Parathyroid adenoma (tissue), 2 donors: ENCODE results near the gene CCBE1.

Source experiments
- H2AFZ ChIP-seq: fragments of 300-600 bp; sonication (generic); one replicate; pipeline ENCODE4 v1.7.0; 2017; ENCODE audit warnings: antibody characterized with exemption, mild to moderate bottlenecking
- H3K27ac ChIP-seq: fragments of 300-600 bp; sonication (generic); one replicate; pipeline ENCODE4 v1.7.0; 2017
- H3K27me3 ChIP-seq: fragments of 300-600 bp; sonication (generic); one replicate; pipeline ENCODE4 v1.7.0; 2017; ENCODE audit warnings: low read length; ENCODE audit not compliant: control insufficient read depth, insufficient read depth
- H3K36me3 ChIP-seq: fragments of 300-600 bp; sonication (generic); one replicate; pipeline ENCODE4 v1.7.0; 2017; ENCODE audit warnings: low read length; ENCODE audit not compliant: control insufficient read depth, insufficient read depth
- H3K4me1 ChIP-seq: fragments of 300-600 bp; sonication (generic); one replicate; pipeline ENCODE4 v1.7.0; 2017; ENCODE audit warnings: control low read depth
- H3K4me2 ChIP-seq: fragments of 300-600 bp; sonication (generic); one replicate; pipeline ENCODE4 v1.7.0; 2017; ENCODE audit warnings: low read length
- H3K4me3 ChIP-seq: fragments of 300-600 bp; sonication (generic); one replicate; pipeline ENCODE4 v1.7.0; 2017; ENCODE audit warnings: low read depth, low read length
- H3K79me2 ChIP-seq: fragments of 300-600 bp; sonication (generic); one replicate; pipeline ENCODE4 v1.7.0; 2017; ENCODE audit warnings: control low read depth
- H3K9ac ChIP-seq: fragments of 300-600 bp; sonication (generic); one replicate; pipeline ENCODE4 v1.7.0; 2017; ENCODE audit warnings: mild to moderate bottlenecking
- H3K9me3 ChIP-seq: fragments of 300-600 bp; sonication (generic); one replicate; pipeline ENCODE4 v1.7.0; 2017; ENCODE audit warnings: low read length; ENCODE audit not compliant: control insufficient read depth
- CTCF ChIP-seq: fragments of 300-600 bp; sonication (generic); IDR thresholded peaks from one replicate; pipeline ENCODE4 v1.7.0; 2017; ENCODE audit warnings: antibody characterized with exemption, mild to moderate bottlenecking
- donor health status: primary hyperparathyroidism.

CCBE1 gene

GRCh38 chr18:59540346-59540745 is 156.9 kb downstream of the CCBE1 start:
- Histone ChIP-seq H3K9me3 (no peaks in the 10 kb centered on the region), H3K9ac (no peak overlapping the region), H3K4me1 (no peaks in the 10 kb centered on the region), H3K27me3 (no peaks in the 10 kb centered on the region), H3K27ac (no peak overlapping the region), H2AFZ (no peak overlapping the region), H3K4me2 (no peak overlapping the region), H3K4me3 (no peak overlapping the region), H3K79me2 (no peaks in the 10 kb centered on the region), H3K36me3 (no peaks in the 10 kb centered on the region)
- no peak for TF ChIP-seq CTCF

- Histone ChIP-seq H3K4me3 (no peak overlapping the region), H3K9ac (no peak overlapping the region), H3K79me2 (no peaks in the 10 kb centered on the region), H2AFZ (no peak overlapping the region), H3K27ac (no peak overlapping the region), H3K9me3 (no peaks in the 10 kb centered on the region), H3K4me2 (no peak overlapping the region), H3K27me3 (no peaks in the 10 kb centered on the region), H3K4me1 (no peaks in the 10 kb centered on the region), H3K36me3 (no peaks in the 10 kb centered on the region)
- TF ChIP-seq CTCF: no peak
These were observed 158.1 kb downstream of the CCBE1 start for GRCh38 chr18:59539108-59539507.

GRCh38 chr18:59537579-59537978 is 159.6 kb downstream of the CCBE1 start:
- H3K4me1 ChIP-seq: no peaks in the 10 kb centered on the region
- no peak overlapping the region for H2AFZ ChIP-seq
- H3K9ac ChIP-seq: no peak overlapping the region
- no peaks in the 10 kb centered on the region for H3K27me3 ChIP-seq
- H3K79me2 ChIP-seq: no peaks in the 10 kb centered on the region
- no peaks in the 10 kb centered on the region for H3K36me3 ChIP-seq
- no peak overlapping the region for H3K4me2 ChIP-seq
- H3K4me3 ChIP-seq: no peak overlapping the region
- no peak for TF ChIP-seq CTCF
- H3K9me3 ChIP-seq: no peaks in the 10 kb centered on the region
- no peak overlapping the region for H3K27ac ChIP-seq

- no peak overlapping the region for H3K27ac ChIP-seq
- H3K4me2 ChIP-seq: no peak overlapping the region
- no peaks in the 10 kb centered on the region for H3K36me3 ChIP-seq
- H3K9ac ChIP-seq: no peak overlapping the region
- H2AFZ ChIP-seq: no peak overlapping the region
- no peaks in the 10 kb centered on the region for H3K79me2 ChIP-seq
- H3K27me3 ChIP-seq: no peaks in the 10 kb centered on the region
- H3K4me3 ChIP-seq: no peak overlapping the region
- no peaks in the 10 kb centered on the region for H3K4me1 ChIP-seq
- H3K9me3 ChIP-seq: no peaks in the 10 kb centered on the region
- TF ChIP-seq CTCF: no peak
These were observed 161.1 kb downstream of the CCBE1 start for GRCh38 chr18:59536166-59536565.

GRCh38 chr18:59535055-59535454 is 162.2 kb downstream of the CCBE1 start:
- Histone ChIP-seq H3K36me3 (no peaks in the 10 kb centered on the region), H3K4me3 (no peak overlapping the region), H2AFZ (no peak overlapping the region), H3K79me2 (no peaks in the 10 kb centered on the region), H3K4me1 (no peaks in the 10 kb centered on the region), H3K9me3 (no peaks in the 10 kb centered on the region), H3K27ac (no peak overlapping the region), H3K4me2 (no peak overlapping the region), H3K9ac (no peak overlapping the region), H3K27me3 (no peaks in the 10 kb centered on the region)
- no peak for TF ChIP-seq CTCF
